Measurements from ENCODE around the gene KIAA1671. TPM values are rescaled to one million over a fixed set of nuclear protein-coding genes. Genes with fewer than 3 reads are reported as not detected.

Gene KIAA1671
- total and polyA plus RNA-seq, 9 of the 15 experiments (the other 6 are each of a cell fraction or from before 2014, with no cell fraction given), result under 0.01 to 0.11 (median 0.02) TPM; not detected in 5

- Histone ChIP-seq H3K9ac (ENCODE audit: insufficient read depth in 1 of 2, low read depth in 2 of 2, low read length in 2 of 2) (no peak overlapping the region), H3K27me3 (ENCODE audit: control insufficient read depth in 2 of 2, insufficient read depth in 2 of 2, low read length in 2 of 2) (peaks cover 0 to 5% of the 10 kb centered on the region in 2 experiments; a peak in 1 of 5 replicates), H3K4me2 (ENCODE audit: insufficient read depth, low read length) (no peak overlapping the region), H2AFZ (ENCODE audit: low read depth, low read length) (no peak overlapping the region), H3K4me1 (replicated peaks in 1 of 2; ENCODE audit: control insufficient read depth in 2 of 2, insufficient read depth in 2 of 2, low read length in 2 of 2) (no peaks in the 10 kb centered on the region; a peak in 1 of 5 replicates), H3K79me2 (ENCODE audit: control insufficient read depth, insufficient read depth, low read length) (no peaks in the 10 kb centered on the region), H4K20me1 (replicated peaks; ENCODE audit: control insufficient read depth, insufficient read depth, low read length) (no peaks in the 10 kb centered on the region), H3K36me3 (ENCODE audit: control insufficient read depth, insufficient read depth, low read length) (no peaks in the 10 kb centered on the region), H3K27ac (ENCODE audit: extremely low read depth, low read depth, low read length) (no peak overlapping the region), H3K9me1 (ENCODE audit: control insufficient read depth, insufficient read depth, low read length) (no peaks in the 10 kb centered on the region), H3K4me3 (no peak overlapping the region), H3K9me3 (replicated peaks; ENCODE audit: control insufficient read depth, insufficient read depth, low read depth, low read length) (no peaks in the 10 kb centered on the region)
- ChIA-PET POLR2A (no interaction called here), CTCF (ENCODE audit: low intra/inter-chr PET ratio) (no interaction called here)
- FAIRE-seq (no peak), DNase-seq (ENCODE audit: extremely low read depth in 1 of 4, low spot score in 3 of 4) (no peak), ATAC-seq (no peak)
- 17% methylated on average over 2 of the region's 3 CpGs for WGBS (ENCODE audit: insufficient coverage, low coverage, missing lambda C conversion rate)
- no TSS peak for BruUV-seq (replicated peaks)
- in situ Hi-C loops (cut with MboI) (no loop called here), intact Hi-C loops (cut with micrococcal nuclease) (no loop called here)
- TF ChIP-seq CXXC5 (CRISPR knock-in tag; IDR thresholded peaks at IDR 0.05) (no peak), ZZZ3 (IDR thresholded peaks at IDR 0.05) (no peak), KDM2B (CRISPR knock-in tag; IDR thresholded peaks at IDR 0.05) (no peak), RBM25 (IDR thresholded peaks at IDR 0.05; ENCODE audit: low read depth, low read length, severe bottlenecking) (no peak), RFX1 (IDR thresholded peaks at IDR 0.05) (no peak)
These were observed 10.2 kb upstream of the KIAA1671 start for GRCh38 chr22:24942301-24942700.

DNA sequence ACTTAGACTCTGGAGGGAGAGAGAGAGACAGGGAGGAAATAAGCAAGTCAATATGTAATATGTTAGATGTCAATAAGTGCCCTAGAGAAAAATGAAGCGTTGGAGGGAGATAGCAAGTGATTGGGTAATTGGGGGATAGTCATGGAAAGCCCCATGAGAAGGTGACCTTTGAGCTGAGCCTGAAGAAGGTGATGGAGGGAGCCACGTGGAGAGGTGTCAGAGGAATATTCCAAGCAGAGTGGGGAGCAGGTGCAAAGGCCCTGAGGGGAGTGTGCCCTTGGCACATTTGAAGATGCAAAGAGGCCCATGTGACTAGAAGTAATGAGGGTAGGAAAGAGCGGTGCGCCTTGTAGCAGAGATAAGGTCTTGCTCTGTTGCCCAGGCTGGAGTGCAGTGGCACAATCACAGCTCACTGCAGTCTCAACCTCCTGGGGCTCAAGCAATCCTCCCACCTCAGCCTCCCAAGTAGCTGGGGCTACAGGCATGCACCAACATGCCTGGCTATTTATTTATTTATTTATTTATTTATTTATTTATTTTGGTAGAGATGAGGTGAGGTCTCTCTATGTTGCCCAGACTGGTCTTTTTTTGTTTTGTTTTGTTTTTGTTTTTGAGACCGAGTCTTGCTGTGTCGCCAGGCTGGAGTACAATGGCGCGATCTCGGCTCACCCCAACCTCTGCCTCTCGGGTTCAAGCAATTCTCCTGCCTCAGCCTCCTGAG lies 8.1 kb upstream of the KIAA1671 start:
- ChIA-PET CTCF (ENCODE audit: low intra/inter-chr PET ratio) (no interaction called here), POLR2A (no interaction called here)
- TF ChIP-seq HSF4 (CRISPR knock-in tag; IDR thresholded peaks at IDR 0.05; ENCODE audit: borderline replicate concordance) (no peak), ZSCAN29 (IDR thresholded peaks at IDR 0.05) (no peak), ZNF57 (CRISPR knock-in tag; IDR thresholded peaks at IDR 0.05) (no peak), MYBL2 (IDR thresholded peaks at IDR 0.05; ENCODE audit: low read depth) (no peak), MYBL2 (CRISPR knock-in tag; IDR thresholded peaks at IDR 0.05; ENCODE audit: borderline replicate concordance) (no peak), ZNF668 (CRISPR knock-in tag; IDR thresholded peaks at IDR 0.05) (no peak)
- FAIRE-seq (no peak), ATAC-seq (no peak), DNase-seq (ENCODE audit: extremely low read depth in 1 of 4, low spot score in 3 of 4) (no peak)
- no peak overlapping the region for H3K9ac ChIP-seq (ENCODE audit: insufficient read depth in 1 of 2, low read depth in 2 of 2, low read length in 2 of 2)
- no peak overlapping the region for H3K27ac ChIP-seq (ENCODE audit: extremely low read depth, low read depth, low read length)
- no peak overlapping the region for H3K4me2 ChIP-seq (ENCODE audit: insufficient read depth, low read length)
- peaks cover 0 to 11% of the 10 kb centered on the region in 2 experiments; a peak in 2 of 5 replicates for H3K27me3 ChIP-seq (ENCODE audit: control insufficient read depth in 2 of 2, insufficient read depth in 2 of 2, low read length in 2 of 2)
- whole genome bisulfite sequencing (ENCODE audit: insufficient coverage, low coverage, missing lambda C conversion rate), result 4% methylated on average over 4 of the region's 10 CpGs
- no peaks in the 10 kb centered on the region for H3K79me2 ChIP-seq (ENCODE audit: control insufficient read depth, insufficient read depth, low read length)
- H3K4me3 ChIP-seq, result no peak overlapping the region
- no peaks in the 10 kb centered on the region for H3K36me3 ChIP-seq (ENCODE audit: control insufficient read depth, insufficient read depth, low read length)
- intact Hi-C loops (cut with micrococcal nuclease), result no loop called here
- H3K9me1 ChIP-seq (ENCODE audit: control insufficient read depth, insufficient read depth, low read length), result no peaks in the 10 kb centered on the region
- H3K4me1 ChIP-seq (replicated peaks in 1 of 2; ENCODE audit: control insufficient read depth in 2 of 2, insufficient read depth in 2 of 2, low read length in 2 of 2), result no peaks in the 10 kb centered on the region; a peak in 1 of 5 replicates
- H4K20me1 ChIP-seq (replicated peaks; ENCODE audit: control insufficient read depth, insufficient read depth, low read length), result no peaks in the 10 kb centered on the region
- no TSS peak for BruUV-seq (replicated peaks)
- H3K9me3 ChIP-seq (replicated peaks; ENCODE audit: control insufficient read depth, insufficient read depth, low read depth, low read length), result no peaks in the 10 kb centered on the region
- in situ Hi-C loops (cut with MboI), result no loop called here
- H2AFZ ChIP-seq (ENCODE audit: low read depth, low read length), result no peak overlapping the region
